NB4 (cell line): ENCODE data around the gene TCF25.
"Not testable (repeated sequence)": the region's sequence is repeated elsewhere in the genome, so short reads cannot be mapped to it uniquely, and the experiment has no call there.

Source experiments
- DNase-seq: peaks from one replicate; pipeline ENCODE4 v3.0.0; 2010; ENCODE audit warnings: low read depth
- H3K4me3 ChIP-seq: one replicate; pipeline ENCODE4 v1.5.1; 2011; ENCODE audit warnings: mild to moderate bottlenecking, low read depth, low read length, moderate library complexity
- CTCF ChIP-seq: IDR thresholded peaks from one replicate; pipeline ENCODE4 v1.5.1; 2012; ENCODE audit warnings: low read depth, low read length
- MYC ChIP-seq: IDR thresholded peaks from 2 replicates; pipeline ENCODE4 v1.6.1; 2011; ENCODE audit warnings: low read depth, low read length
- POLR2A ChIP-seq: IDR thresholded peaks from 2 replicates; pipeline ENCODE4 v1.6.1; 2011; ENCODE audit warnings: mild to moderate bottlenecking; ENCODE audit not compliant: insufficient read length; ENCODE audit errors: extremely low read depth
- TF ChIP-seq, protein P1 (sequence below): IDR thresholded peaks from 2 replicates; pipeline ENCODE4 v1.6.1; 2011; ENCODE audit warnings: low read depth, low read length

Gene TCF25, protein sequence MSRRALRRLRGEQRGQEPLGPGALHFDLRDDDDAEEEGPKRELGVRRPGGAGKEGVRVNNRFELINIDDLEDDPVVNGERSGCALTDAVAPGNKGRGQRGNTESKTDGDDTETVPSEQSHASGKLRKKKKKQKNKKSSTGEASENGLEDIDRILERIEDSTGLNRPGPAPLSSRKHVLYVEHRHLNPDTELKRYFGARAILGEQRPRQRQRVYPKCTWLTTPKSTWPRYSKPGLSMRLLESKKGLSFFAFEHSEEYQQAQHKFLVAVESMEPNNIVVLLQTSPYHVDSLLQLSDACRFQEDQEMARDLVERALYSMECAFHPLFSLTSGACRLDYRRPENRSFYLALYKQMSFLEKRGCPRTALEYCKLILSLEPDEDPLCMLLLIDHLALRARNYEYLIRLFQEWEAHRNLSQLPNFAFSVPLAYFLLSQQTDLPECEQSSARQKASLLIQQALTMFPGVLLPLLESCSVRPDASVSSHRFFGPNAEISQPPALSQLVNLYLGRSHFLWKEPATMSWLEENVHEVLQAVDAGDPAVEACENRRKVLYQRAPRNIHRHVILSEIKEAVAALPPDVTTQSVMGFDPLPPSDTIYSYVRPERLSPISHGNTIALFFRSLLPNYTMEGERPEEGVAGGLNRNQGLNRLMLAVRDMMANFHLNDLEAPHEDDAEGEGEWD

DNA sequence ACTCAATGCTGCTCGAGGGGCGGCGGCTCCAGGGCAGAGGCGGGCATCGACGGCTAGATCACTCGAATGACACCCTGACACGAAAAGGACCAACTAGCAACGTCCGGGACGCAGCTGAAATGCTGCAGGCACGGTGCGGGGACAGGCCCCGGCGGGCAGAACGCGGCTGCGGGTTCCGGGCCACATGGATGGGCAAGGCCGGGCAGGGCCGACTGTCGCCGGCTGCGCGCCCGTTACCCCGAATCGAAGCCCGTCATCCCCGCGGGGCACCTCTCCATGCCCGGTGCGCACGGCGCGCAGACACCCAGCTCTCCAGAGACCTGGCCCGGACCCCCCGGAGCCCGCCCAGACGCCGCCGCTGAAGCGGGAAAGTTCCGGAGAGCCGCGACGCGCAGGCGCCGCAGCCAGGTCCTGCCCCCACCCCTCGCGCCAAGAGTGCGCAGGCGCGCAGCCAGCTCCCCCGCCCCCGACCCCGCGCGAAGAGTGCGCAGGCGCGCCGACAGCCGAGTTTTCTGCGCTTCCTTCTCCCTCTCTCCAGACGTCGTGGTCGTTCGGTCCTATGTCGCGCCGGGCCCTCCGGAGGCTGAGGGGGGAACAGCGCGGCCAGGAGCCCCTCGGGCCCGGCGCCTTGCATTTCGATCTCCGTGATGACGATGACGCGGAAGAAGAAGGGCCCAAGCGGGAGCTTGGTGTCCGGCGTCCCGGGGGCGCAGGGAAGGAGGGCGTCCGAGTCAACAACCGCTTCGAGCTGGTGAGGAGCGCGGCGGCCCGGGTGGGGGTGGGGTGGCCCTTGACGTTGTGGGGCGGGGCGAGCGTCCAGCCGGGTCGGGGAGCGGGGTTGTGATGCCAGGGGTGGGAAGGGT, at the start of gene TCF25:
TSS of gene TCF25 (plus strand) at position 484 of the 863 bp plus-strand sequence. CDS start at position 560, 76 bp downstream.
- peak; percentile 93 for DNase-seq
- no peak for TF ChIP-seq CTCF
- TF ChIP-seq POLR2A: peak; percentile 94
- TF ChIP-seq MYC: peak; percentile 30
- TF ChIP-seq, protein P1, sequence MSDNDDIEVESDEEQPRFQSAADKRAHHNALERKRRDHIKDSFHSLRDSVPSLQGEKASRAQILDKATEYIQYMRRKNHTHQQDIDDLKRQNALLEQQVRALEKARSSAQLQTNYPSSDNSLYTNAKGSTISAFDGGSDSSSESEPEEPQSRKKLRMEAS: peak; percentile 44; the same call in 1 of the 2 replicates
- H3K4me3 ChIP-seq: peak within 1 kb of the TSS; percentile 91

DNA sequence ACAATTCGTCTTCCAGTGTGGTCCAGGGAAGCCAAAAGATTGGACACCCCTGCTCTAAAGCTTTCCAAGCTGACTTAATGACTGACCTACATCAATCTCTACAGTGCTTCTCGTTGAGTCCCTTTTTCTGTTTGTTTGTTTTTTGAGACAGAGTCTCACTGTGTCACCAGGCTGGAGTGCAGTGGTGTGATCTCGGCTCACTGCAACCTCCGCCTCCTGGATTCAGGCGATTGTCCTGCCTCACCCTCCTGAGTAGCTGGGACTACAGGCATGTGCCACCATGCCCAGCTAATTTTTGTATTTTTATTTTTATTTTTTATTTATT, 49.6 kb upstream of the TCF25 start:
- not testable (repeated sequence) for H3K4me3 ChIP-seq, DNase-seq

GRCh38 chr16:89826531-89827382, 46.6 kb upstream of the TCF25 start:
- H3K4me3 ChIP-seq: no peak overlapping the region
- TF ChIP-seq POLR2A (no peak), CTCF (no peak), MYC (no peak)
- TF ChIP-seq, protein P1: no peak

DNA sequence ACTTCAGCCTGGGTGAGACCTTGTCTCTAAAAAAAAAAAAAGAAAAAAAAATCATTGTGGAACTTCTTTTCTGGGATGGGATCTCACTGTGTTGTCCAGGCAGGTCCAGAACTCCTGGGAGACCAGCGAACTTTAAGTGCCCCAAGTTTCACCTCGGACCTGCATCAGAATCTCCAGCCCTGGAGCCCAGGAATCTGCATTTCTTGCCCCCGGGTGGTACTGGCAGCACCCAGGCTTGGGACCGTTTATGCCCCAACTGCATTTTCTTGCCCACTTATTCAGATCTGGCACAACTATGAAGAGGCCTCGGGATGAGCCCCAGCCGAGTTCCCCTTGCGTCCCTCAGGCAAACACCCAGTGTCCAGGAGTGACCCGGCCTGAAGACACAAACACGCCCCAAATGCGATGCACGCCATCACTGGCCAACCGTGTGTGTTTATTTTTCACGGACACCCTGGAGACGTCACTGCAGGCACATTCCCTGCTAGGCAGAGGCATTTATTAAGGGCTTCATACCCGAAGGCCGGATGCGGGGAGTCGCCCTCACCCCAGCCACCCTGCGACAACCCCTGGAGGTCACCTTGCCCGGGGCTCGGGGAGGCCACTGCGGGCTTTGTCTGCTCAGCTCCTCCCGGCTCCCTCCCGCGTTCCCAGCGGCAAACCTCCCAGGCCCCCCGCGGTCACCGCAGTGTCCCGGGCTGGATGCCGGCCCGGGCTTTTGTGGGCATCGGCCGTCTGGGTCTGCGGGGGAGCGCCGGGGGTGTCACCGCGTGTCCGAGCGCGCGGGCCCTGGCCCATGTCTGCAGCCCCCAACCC, 45.8 kb upstream of the TCF25 start:
- TF ChIP-seq CTCF (no peak), POLR2A (no peak), MYC (no peak)
- TF ChIP-seq, protein P1: no peak
- DNase-seq: peak; percentile 59
- peak overlapping the region; percentile 21 for H3K4me3 ChIP-seq

More at GRCh38 chr16:89826531-89827382, 46.6 kb upstream of the TCF25 start:
- no peak for DNase-seq

GRCh38 chr16:89828199-89828869, 45.1 kb upstream of the TCF25 start, which contains the start of gene SPIRE2:
SPIRE2 (plus strand) TSS chr16:89828475; CDS start chr16:89828551, 76 bp downstream.
- H3K4me3 ChIP-seq: peak within 1 kb of the TSS; percentile 21
- TF ChIP-seq MYC (peak; percentile 40; the same call in 1 of the 2 replicates), POLR2A (no peak)
- TF ChIP-seq, protein P1: peak; percentile 65
- peak; percentile 84 for DNase-seq
